GM03348 (cell line): ENCODE data around the gene BLOC1S3.

Source experiments
- DNase-seq: peaks from one replicate; pipeline ENCODE4 v3.0.0; 2012; ENCODE audit warnings: low spot score

The BLOC1S3 gene

GRCh38 chr19:45182758-45183157, 4.2 kb downstream of the BLOC1S3 start:
- DNase-seq = no peak

GRCh38 chr19:45184115-45184514, 5.5 kb downstream of the BLOC1S3 start:
- DNase-seq = no peak

DNA sequence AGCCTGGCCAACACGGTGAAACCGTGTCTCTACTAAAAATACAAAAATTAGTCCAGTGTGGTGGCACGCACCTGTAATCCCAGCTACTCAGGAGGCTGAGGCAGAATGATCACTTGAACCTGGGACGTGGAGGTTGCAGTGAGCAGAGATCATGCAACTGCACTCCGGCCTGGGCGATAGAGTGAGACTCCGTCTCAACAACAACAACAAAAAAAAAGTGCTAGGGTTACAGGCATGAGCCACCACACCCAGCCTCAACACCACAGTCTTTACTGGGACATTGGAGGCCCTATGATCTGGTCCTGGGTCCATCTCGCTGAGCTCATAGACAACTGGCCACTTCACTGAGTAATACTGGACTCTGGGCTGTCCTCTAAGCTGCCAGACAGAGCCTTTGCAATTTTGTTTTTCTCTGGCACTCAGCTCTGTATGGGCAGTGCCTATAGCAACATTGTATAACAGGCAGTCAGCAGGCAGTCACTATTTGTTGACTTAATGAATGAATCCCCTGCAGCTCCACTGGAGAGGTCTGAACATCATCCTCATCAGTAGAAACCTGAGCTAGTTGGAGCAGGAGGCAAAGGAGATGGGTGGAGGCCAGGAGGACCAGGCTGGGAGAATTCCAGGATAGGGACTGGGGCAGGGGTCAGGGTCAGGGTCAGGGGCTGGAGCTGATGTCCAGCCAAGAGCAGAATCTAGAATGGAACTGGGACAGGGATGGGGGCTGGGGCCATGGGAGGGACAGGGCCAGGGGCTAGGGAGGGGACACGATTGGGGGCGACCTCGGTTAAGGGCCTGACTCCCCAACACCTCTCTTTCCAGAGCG, 8.1 kb downstream of the BLOC1S3 start:
- no peak for DNase-seq

GRCh38 chr19:45187421-45188100, 9.0 kb downstream of the BLOC1S3 start:
- DNase-seq = no peak

DNA sequence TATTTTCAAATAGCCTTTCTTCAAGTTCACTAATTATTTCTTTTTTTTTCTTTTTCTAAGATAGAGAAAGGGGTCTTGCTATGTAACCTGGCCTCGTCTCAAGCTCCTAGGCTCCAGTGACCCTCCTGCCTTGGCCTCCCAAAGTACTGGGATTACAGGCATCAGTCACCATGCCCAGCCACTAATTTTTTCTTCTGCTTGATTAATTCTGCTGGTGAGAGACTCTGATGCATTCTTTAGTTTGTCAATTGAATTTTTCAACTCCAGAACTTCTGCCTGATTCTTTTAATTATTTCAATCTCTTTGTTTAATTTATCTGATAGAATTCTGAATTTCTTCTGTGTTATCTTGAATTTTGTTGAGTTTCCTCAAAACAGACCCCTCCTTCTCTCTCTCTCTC, 11.4 kb downstream of the BLOC1S3 start:
- DNase-seq = no peak

DNA sequence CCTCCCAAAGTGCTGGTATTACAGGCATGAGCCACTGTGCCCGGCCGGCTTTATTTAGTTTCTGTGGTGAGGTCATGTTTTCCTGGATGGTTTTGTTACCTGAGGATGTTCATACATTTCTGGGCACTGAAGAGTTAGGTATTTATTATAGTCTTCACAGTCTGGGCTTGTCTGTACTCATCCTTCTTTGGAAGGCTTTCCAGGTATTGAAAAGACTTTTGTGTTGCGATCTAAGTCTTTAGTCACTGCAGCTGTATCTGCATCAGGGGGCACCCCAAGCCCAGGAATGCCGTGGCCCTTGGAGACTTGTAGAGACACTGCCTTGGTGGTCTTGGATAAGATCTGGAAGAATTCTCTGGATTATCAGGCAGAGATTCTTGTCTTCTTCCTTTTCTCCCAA, 12.8 kb downstream of the BLOC1S3 start:
- no peak for DNase-seq

GRCh38 chr19:45195764-45196163, 17.2 kb downstream of the BLOC1S3 start:
- DNase-seq = peak; percentile 45

- DNase-seq = no peak
These were observed 22.0 kb downstream of the BLOC1S3 start for GRCh38 chr19:45200568-45200967.

- no peak for DNase-seq
These were observed 24.1 kb downstream of the BLOC1S3 start for GRCh38 chr19:45202637-45203036.

GRCh38 chr19:45205810-45206209, 27.2 kb downstream of the BLOC1S3 start:
- DNase-seq = no peak

- DNase-seq = no peak
These were observed 27.7 kb downstream of the BLOC1S3 start for GRCh38 chr19:45206328-45206727.

- peak; percentile 2 for DNase-seq
These were observed 33.3 kb downstream of the BLOC1S3 start for GRCh38 chr19:45211751-45212381.

- no peak for DNase-seq
These were observed 34.4 kb downstream of the BLOC1S3 start for GRCh38 chr19:45213031-45213430.

DNA sequence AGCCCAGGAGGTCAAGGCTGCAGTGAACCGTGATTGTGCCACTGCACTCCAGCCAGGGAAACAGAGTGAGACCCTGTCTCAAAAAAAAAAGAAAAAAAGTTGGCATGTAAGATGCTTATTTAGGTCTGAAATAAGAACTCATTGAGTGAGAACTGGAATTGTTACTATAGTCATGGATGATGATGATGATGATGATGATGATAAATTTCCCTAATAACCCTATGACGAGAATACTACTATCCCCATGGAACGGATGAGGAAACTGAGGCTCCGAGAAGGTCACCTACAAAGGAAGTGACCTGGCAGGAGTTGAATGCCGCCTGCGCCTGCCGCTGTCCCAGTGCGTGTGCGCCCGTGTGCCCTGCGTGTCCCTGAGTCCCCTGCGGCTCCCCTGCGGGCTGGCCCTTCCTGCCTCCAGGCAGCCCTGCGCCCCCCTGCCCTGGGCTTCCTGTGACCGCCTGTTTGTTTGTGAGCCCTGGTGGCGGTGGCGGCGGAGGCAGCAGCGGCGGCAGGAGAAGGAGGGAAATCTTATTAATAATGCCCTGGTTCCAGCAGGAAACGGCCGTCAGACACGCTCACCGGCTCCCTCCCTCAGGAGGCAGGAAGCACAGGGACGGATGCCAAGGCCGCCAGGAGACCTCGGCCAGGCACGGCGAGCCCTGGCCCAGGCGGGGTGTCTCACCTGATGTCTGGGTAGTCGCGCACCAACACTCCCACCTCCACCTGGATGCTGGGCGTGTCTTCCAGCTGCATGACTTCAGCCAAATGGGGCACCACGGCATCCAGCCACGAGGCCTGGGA, 37.0 kb downstream of the BLOC1S3 start:
- DNase-seq = no peak

- no peak for DNase-seq
These were observed 38.1 kb downstream of the BLOC1S3 start for GRCh38 chr19:45216667-45217066.

DNA sequence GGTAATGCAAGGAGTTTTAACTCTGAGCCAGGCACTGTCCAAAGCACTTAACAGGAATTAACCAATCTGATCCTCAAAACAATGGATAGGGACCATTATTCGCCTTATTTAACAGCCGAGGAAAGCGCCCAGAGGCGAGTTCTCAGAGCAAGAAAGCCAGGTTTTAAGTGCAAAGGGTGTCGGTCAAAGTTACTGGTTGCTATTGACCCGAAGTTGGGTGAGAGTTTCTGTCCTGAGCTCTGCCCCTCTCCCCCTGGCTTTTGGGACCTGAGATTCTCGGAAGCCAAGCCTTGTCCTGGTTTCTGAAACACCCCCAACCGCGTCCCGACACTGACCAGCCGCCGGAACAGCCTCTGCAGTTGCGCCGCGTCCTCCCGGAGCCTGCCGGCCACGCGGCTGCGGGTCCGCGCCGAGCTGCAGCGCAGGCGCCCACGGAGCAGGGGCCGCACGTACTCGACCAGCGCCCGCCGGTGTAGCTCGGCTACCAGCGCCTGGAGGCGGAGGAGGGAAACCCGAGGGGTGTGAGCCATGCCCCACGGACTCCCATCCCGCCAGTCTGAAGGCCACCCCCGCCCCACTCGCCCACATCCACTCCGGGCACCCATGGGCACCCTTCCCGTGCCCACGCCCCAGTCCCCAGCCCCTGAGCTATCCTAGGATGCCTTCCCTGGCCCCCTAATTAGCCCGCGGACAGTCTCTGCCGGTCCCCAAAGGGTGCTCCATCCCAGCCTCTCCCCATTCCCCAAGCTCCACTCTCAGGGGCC, 38.8 kb downstream of the BLOC1S3 start:
- DNase-seq = no peak

- DNase-seq = no peak
These were observed 39.4 kb downstream of the BLOC1S3 start for GRCh38 chr19:45217957-45218334.

DNA sequence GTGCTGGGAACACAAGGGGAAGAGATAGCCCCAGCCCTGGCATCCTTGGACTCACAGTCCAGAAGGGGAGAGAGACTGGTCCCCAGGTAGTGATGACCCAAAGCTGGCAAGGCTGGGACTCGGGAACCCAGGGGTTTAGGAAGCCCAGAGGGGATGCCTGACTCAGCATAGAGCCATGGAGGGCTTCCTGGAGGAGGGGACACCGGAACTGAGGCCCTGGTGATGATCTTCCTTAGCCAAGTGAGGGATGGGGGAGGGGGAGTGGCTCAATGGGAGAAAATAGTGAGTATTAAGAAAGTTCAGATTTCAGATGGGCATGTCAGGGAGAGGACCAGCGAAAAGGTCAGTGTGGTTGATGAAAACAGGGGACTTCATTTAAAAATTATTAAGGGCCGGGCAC, 39.8 kb downstream of the BLOC1S3 start:
- no peak for DNase-seq

- DNase-seq = no peak
These were observed 40.5 kb downstream of the BLOC1S3 start for GRCh38 chr19:45218911-45219743.

DNA sequence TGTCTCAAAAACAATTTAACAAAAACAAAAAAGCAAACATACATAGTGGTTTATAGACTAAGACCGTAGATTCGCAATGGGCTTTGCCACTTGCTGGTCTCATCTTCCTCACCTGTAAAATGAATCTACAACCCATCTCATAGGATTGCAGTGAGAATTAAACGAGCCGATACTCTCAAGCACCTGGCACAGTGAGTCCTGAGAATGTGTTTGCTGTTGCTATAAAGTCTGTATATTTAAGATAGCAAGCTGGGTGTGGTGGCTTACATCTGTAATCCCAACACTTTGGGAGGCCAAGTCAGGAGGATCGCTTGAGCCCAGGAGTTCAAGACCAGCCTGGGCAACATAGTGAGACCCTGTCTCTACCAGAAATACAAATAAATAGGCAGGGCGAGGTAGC, 44.1 kb downstream of the BLOC1S3 start:
- DNase-seq = no peak

DNA sequence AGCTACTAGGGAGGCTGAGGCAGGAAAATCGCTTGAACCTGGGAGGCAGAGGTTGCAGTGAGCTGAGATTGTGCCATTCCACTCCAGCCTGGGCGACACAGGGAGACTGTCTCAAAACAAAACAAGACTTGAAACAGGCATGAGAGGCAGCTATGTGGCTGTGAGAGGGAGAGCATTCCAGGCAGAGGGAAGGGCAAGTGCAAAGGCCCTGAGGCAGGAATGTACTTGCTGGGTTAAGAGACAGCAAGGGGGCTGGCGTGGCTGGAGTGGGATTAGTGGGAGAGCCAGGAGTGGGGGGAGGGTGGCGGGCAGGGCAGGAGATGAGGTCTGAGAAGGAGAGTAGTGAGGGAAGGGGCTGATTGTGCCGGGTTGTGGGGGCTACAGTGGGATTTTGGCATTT, 45.3 kb downstream of the BLOC1S3 start:
- DNase-seq = no peak
